Spleen (tissue), 11 donors: ENCODE measurements around the gene NFASC. TPM values are rescaled to one million over a fixed set of nuclear protein-coding genes. Genes with fewer than 3 reads are reported as not detected.

ENCODE experiments used
- DNase-seq: peaks from one replicate; pipeline ENCODE4 v3.0.0-alpha.2; 2020
- H3K27ac ChIP-seq, 8 donors: fragments of 200-600 bp; sonication (generic) in 7 of 8; 1 replicate in 4 of 8; 2 replicates in 4 of 8; pipeline versions ENCODE4 v1.5.0 to v1.8.0; 2016 to 2021; ENCODE audit warnings: inconsistent platforms in 4 of 8, mild to moderate bottlenecking in 4 of 8, moderate library complexity in 1 of 8
- H3K27me3 ChIP-seq, 7 donors: fragments of 200-600 bp; sonication (generic) in 6 of 7; replicated peaks in 1 of 7; 1 replicate in 4 of 7; 2 replicates in 3 of 7; pipeline versions ENCODE4 v1.5.0 to v1.8.0; 2016 to 2021; ENCODE audit warnings: inconsistent platforms in 3 of 7, mild to moderate bottlenecking in 1 of 7
- H3K36me3 ChIP-seq, 6 donors: fragments of 200-600 bp; sonication (generic) in 5 of 6; 1 replicate in 4 of 6; 2 replicates in 2 of 6; pipeline versions ENCODE4 v1.5.0 to v1.8.0; 2016 to 2021; ENCODE audit warnings: inconsistent platforms in 2 of 6
- H3K4me1 ChIP-seq, 6 donors: fragments of 200-600 bp; sonication (generic) in 5 of 6; 1 replicate in 3 of 6; 2 replicates in 3 of 6; pipeline versions ENCODE4 v1.5.0 to v1.8.0; 2016 to 2021; ENCODE audit warnings: inconsistent platforms in 3 of 6
- H3K4me3 ChIP-seq, 8 donors: fragments of 200-600 bp; sonication (generic) in 7 of 8; 1 replicate in 4 of 8; 2 replicates in 4 of 8; pipeline versions ENCODE4 v1.5.0 to v1.8.0; 2016 to 2021; ENCODE audit warnings: inconsistent platforms in 4 of 8, mild to moderate bottlenecking in 4 of 8, moderate library complexity in 2 of 8
- H3K9me3 ChIP-seq, 8 donors: fragments of 200-600 bp; sonication (generic) in 7 of 8; 1 replicate in 4 of 8; 2 replicates in 4 of 8; pipeline versions ENCODE4 v1.5.0 to v1.8.0; 2016 to 2021; ENCODE audit warnings: inconsistent platforms in 4 of 8
- CTCF ChIP-seq, 11 experiments: fragments of 200-600 bp in 7 of 11; fragments of 450-650 bp in 4 of 11; sonication (generic) in 4 of 11; IDR thresholded peaks in 8 of 11; conservative IDR thresholded peaks in 3 of 11; 1 replicate in 7 of 11; 2 replicates in 4 of 11; pipeline versions ENCODE4 v1.4.0 to v1.8.0; 2016 to 2021; ENCODE audit warnings: antibody characterized with exemption in 11 of 11, inconsistent platforms in 4 of 11, mild to moderate bottlenecking in 1 of 11
- POLR2A ChIP-seq, 3 donors: fragments of 450-650 bp; IDR thresholded peaks; one replicate each; pipeline ENCODE4 v1.5.1; 2017; ENCODE audit warnings: antibody characterized with exemption in 3 of 3, mild to moderate bottlenecking in 1 of 3
- POLR2AphosphoS5 ChIP-seq, 3 donors: sonication (generic); formaldehyde crosslinking; IDR thresholded peaks; one replicate each; pipeline ENCODE4 v1.5.1; 2017; ENCODE audit warnings: antibody characterized with exemption in 3 of 3
- WGBS, 5 donors: extraction: QIAGEN DNeasy Blood & Tissue Kit in 3 of 5; methylation state at CpG; one replicate each; pipeline versions ENCODE4 v1.1.5 to v1.1.7; 2013 to 2018; 5-methylcytosine and 5-hydroxymethylcytosine counted together
- intact Hi-C: fragments of 100-400 bp; cut with DNase I; formaldehyde crosslinking; loops from one replicate; pipeline ENCODE4 v1.15.0; 2023; ENCODE audit warnings: low total_unique reads
- polyA plus RNA-seq, 3 donors: library from polyadenylated mRNA; stranded (reverse); fragments of 200-250 nt; gene quantifications; one replicate each; pipeline ENCODE4 v1.2.1, GENCODE V29; 2013
- total RNA-seq, 7 donors: library from RNA; depleted of rRNA in 3 of 7; stranded (reverse); fragments of >200 nt in 3 of 7; fragmentation: NEBNext Ultra II Directional in 4 of 7; extraction: Animal tissue kit (Norgen Biotek cat#: 25700) in 4 of 7; gene quantifications; one replicate each; pipeline versions ENCODE4 v1.1.0 to v1.2.1, GENCODE V29; 2016 to 2021
- donor health status: healthy with polysubstance abuse.
- donor health status: DM: no; HTN: no; CAD: no; lungs with moderate emphysema.
- donor health status: DM: no; HTN: no; CAD: no.
- donor health status: Bipolar disorder and iron deficiency.
- donor health status: healthy.
- donor health status: DM: no; HTN: no; CAD: no.
- donor health status: DM: yes; HTN: yes; CAD: no.

Gene NFASC
- total and polyA plus RNA-seq, 10 donors, result 2.8 to 60.3 (median 23.1) TPM

- no peak for DNase-seq
- TF ChIP-seq POLR2A (IDR thresholded peaks at IDR 0.05), result no peak
- no peak for TF ChIP-seq CTCF (IDR thresholded peaks at IDR 0.05 in 8 of 11, conservative IDR thresholded peaks at IDR 0.05 in 3 of 11)
- TF ChIP-seq POLR2AphosphoS5 (IDR thresholded peaks at IDR 0.05), result no peak
- no peaks in the 10 kb centered on the region for H3K36me3 ChIP-seq
- no peak overlapping the region for H3K4me3 ChIP-seq
- no peaks in the 10 kb centered on the region for H3K9me3 ChIP-seq
- H3K4me1 ChIP-seq, result peaks cover 0 to 2% (median 0%) of the 10 kb centered on the region in 6 donors
- 78 to 95% (median 90%) methylated on average over 6 to 9 of the region's 9 CpGs for WGBS, 5 donors
- H3K27me3 ChIP-seq, result no peaks in the 10 kb centered on the region
- intact Hi-C loops, result no loop called here
- H3K27ac ChIP-seq, result no peak overlapping the region
These were observed 149.8 kb downstream of the NFASC start for GRCh38 chr1:205020466-205020865.

- H3K36me3 ChIP-seq, result no peaks in the 10 kb centered on the region
- intact Hi-C loops, result no loop called here
These were observed 154.0 kb downstream of the NFASC start for GRCh38 chr1:205024679-205025078.

GRCh38 chr1:205025239-205025638 lies 154.6 kb downstream of the NFASC start:
- peaks cover 0 to 7% (median 0%) of the 10 kb centered on the region in 7 donors for H3K27me3 ChIP-seq
- H3K27ac ChIP-seq, result no peak overlapping the region
- no peaks in the 10 kb centered on the region for H3K4me1 ChIP-seq
- no peak overlapping the region for H3K4me3 ChIP-seq
- intact Hi-C loops, result no loop called here
- TF ChIP-seq POLR2AphosphoS5 (IDR thresholded peaks at IDR 0.05) (no peak), CTCF (IDR thresholded peaks at IDR 0.05 in 8 of 11, conservative IDR thresholded peaks at IDR 0.05 in 3 of 11) (no peak), POLR2A (IDR thresholded peaks at IDR 0.05) (no peak)
- 86 to 95% (median 93%) methylated on average over 16 of the region's 16 CpGs for WGBS, 5 donors
- DNase-seq, result no peak
- H3K9me3 ChIP-seq, result no peaks in the 10 kb centered on the region
- no peaks in the 10 kb centered on the region for H3K36me3 ChIP-seq

More at GRCh38 chr1:205024679-205025078, 154.0 kb downstream of the NFASC start:
- Histone ChIP-seq H3K27me3 (peaks cover 0 to 3% (median 0%) of the 10 kb centered on the region in 7 donors), H3K27ac (no peak overlapping the region), H3K9me3 (no peaks in the 10 kb centered on the region), H3K4me3 (no peak overlapping the region), H3K4me1 (no peaks in the 10 kb centered on the region)
- 76 to 94% (median 86%) methylated on average over 2 of the region's 2 CpGs for WGBS, 5 donors
- DNase-seq, result no peak
- TF ChIP-seq CTCF (IDR thresholded peaks at IDR 0.05 in 8 of 11, conservative IDR thresholded peaks at IDR 0.05 in 3 of 11) (no peak), POLR2AphosphoS5 (IDR thresholded peaks at IDR 0.05) (no peak), POLR2A (IDR thresholded peaks at IDR 0.05) (no peak)

DNA sequence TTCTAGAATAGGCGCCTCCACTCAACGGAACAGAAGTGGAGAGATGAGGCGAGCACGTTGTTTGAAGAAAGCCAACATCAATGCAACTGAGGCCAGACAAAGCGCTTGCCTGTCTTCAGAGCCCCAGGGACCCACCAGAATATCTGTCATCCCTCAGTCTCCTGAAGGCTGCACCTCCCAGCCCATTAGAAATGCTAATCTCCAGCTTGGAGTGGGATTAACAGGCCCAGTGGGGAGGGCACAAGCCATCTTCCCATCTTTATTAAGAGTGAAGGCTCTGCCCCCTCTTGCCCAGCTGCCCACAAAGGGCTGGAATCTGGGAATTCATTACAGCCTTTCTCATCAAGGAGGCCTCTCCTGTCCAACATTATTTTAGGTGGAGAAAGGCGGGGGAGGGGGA lies 155.5 kb downstream of the NFASC start:
- intact Hi-C loops, result no loop called here
- no peak for DNase-seq
- Histone ChIP-seq H3K27me3 (peaks cover 0 to 13% (median 0%) of the 10 kb centered on the region in 7 donors), H3K4me1 (no peaks in the 10 kb centered on the region), H3K36me3 (no peaks in the 10 kb centered on the region), H3K4me3 (no peak overlapping the region), H3K27ac (no peak overlapping the region), H3K9me3 (no peaks in the 10 kb centered on the region)
- WGBS, 5 donors, result 75 to 87% (median 81%) methylated on average over 6 of the region's 6 CpGs
- TF ChIP-seq CTCF (IDR thresholded peaks at IDR 0.05 in 8 of 11, conservative IDR thresholded peaks at IDR 0.05 in 3 of 11) (no peak), POLR2A (IDR thresholded peaks at IDR 0.05) (no peak), POLR2AphosphoS5 (IDR thresholded peaks at IDR 0.05) (no peak)
